MCF 10A (cell line): Measurements from ENCODE around the gene ZNF771. TPM values are rescaled to one million over a fixed set of nuclear protein-coding genes. Genes with fewer than 3 reads are reported as not detected.

Experiments used
- BruUV-seq: library from RNA; stranded (reverse); fragments of 400-500 nt; replicated peaks from 2 replicates; lab custom pipeline; 2021; lab: Mats Ljungman, UMichigan
- CTCF ChIA-PET: fragments of 300-600 bp; sonication (Branson Sonifier 250); formaldehyde crosslinking; extraction: SDS; loops from one replicate; lab custom pipeline; 2021; ENCODE audit warnings: antibody characterized with exemption, inconsistent platforms; lab: Yijun Ruan, JAX
- POLR2A ChIA-PET: fragments of 300-600, 350-650 bp; sonication (Branson Sonifier 250); formaldehyde crosslinking; extraction: SDS; loops from one replicate; lab custom pipeline; 2020; ENCODE audit warnings: antibody characterized with exemption, inconsistent platforms; lab: Yijun Ruan, JAX
- DNase-seq: peaks from one replicate; pipeline ENCODE4 v3.0.0-alpha.2; 2018; ENCODE audit not compliant: unreplicated experiment
- H3K27ac Mint-ChIP-seq: one replicate; pipeline ENCODE4 v1.8.0; 2022; ENCODE audit warnings: mild to moderate bottlenecking, low read depth, mixed read lengths; ENCODE audit not compliant: unreplicated experiment
- H3K27me3 Mint-ChIP-seq: one replicate; pipeline ENCODE4 v1.8.0; 2022; ENCODE audit warnings: mixed read lengths; ENCODE audit not compliant: insufficient read depth, unreplicated experiment
- H3K36me3 Mint-ChIP-seq: one replicate; pipeline ENCODE4 v1.8.0; 2022; ENCODE audit warnings: mild to moderate bottlenecking, moderate library complexity, mixed read lengths; ENCODE audit not compliant: insufficient read depth, unreplicated experiment
- H3K4me1 Mint-ChIP-seq: one replicate; pipeline ENCODE4 v1.8.0; 2022; ENCODE audit warnings: mixed read lengths; ENCODE audit not compliant: insufficient read depth, unreplicated experiment
- H3K4me3 Mint-ChIP-seq: one replicate; pipeline ENCODE4 v1.8.0; 2022; ENCODE audit warnings: mild to moderate bottlenecking, moderate library complexity, mixed read lengths; ENCODE audit not compliant: unreplicated experiment
- H3K9me3 Mint-ChIP-seq: one replicate; pipeline ENCODE4 v1.8.0; 2022; ENCODE audit warnings: mixed read lengths; ENCODE audit not compliant: unreplicated experiment
- CTCF ChIP-seq: fragments of 200-600 bp; IDR thresholded peaks from one replicate; pipeline ENCODE4 v1.8.0; 2022; ENCODE audit warnings: antibody characterized with exemption, mild to moderate bottlenecking; ENCODE audit not compliant: unreplicated experiment
- intact Hi-C: fragments of 100-400 bp; cut with micrococcal nuclease; formaldehyde crosslinking; loops from 2 replicates; pipeline ENCODE4 v1.14.1; 2022
- total RNA-seq: library from RNA; stranded (reverse); gene quantifications from 2 replicates; pipeline ENCODE4 v1.2.3, GENCODE V29; 2022

ZNF771 gene
- total RNA-seq, 1 experiment from 2014 or later = 8.3 TPM

- Mint-ChIP-seq H3K36me3 (peaks cover 50% of the 10 kb centered on the region), H3K4me1 (peaks cover 10% of the 10 kb centered on the region), H3K9me3 (no peaks in the 10 kb centered on the region), H3K4me3 (no peak overlapping the region), H3K27me3 (no peaks in the 10 kb centered on the region), H3K27ac (no peak overlapping the region)
- CTCF ChIA-PET = interaction anchor here (0.7 to 1.8 kb wide), 7 partner anchors 8 to 280 kb away, joined by 3 to 8 read pairs (median 4); partner anchors contain the start of genes DCTPP1 and ZNF48
- intact Hi-C loops = no loop called here
- no peak for DNase-seq
- POLR2A ChIA-PET = interaction anchor here (0.7 to 2.1 kb wide), 18 partner anchors 8 to 600 kb away, joined by 3 to 22 read pairs (median 6); partner anchors contain the start of genes DCTPP1, PRR14, TBC1D10B and ZNF48
- no peak for TF ChIP-seq CTCF
- no TSS peak for BruUV-seq
These were observed 9.5 kb downstream of the ZNF771 start for GRCh38 chr16:30416624-30417528.

GRCh38 chr16:30417529-30418349, 10.3 kb downstream of the ZNF771 start:
- no peak for TF ChIP-seq CTCF
- no peaks in the 10 kb centered on the region for H3K27me3 Mint-ChIP-seq
- H3K4me1 Mint-ChIP-seq = peaks cover 4% of the 10 kb centered on the region
- ChIA-PET POLR2A (interaction anchor here (0.7 to 2.1 kb wide), 24 partner anchors 9 to 601 kb away, joined by 3 to 22 read pairs (median 5); partner anchors contain the start of genes CD2BP2, DCTPP1, FBRS and PRR14), CTCF (interaction anchor here (0.9 to 1.8 kb wide), 6 partner anchors 9 to 211 kb away, joined by 3 to 8 read pairs (median 4); partner anchors contain the start of genes DCTPP1 and ZNF48)
- peak; percentile 74 for DNase-seq
- no TSS peak for BruUV-seq
- peaks cover 49% of the 10 kb centered on the region for H3K36me3 Mint-ChIP-seq
- no peaks in the 10 kb centered on the region for H3K9me3 Mint-ChIP-seq
- intact Hi-C loops = no loop called here
- H3K27ac Mint-ChIP-seq = no peak overlapping the region
- H3K4me3 Mint-ChIP-seq = peak overlapping the region; percentile 58

- TF ChIP-seq CTCF = no peak
- no peak overlapping the region for H3K27ac Mint-ChIP-seq
- H3K36me3 Mint-ChIP-seq = peaks cover 52% of the 10 kb centered on the region
- H3K4me1 Mint-ChIP-seq = peaks cover 4% of the 10 kb centered on the region
- intact Hi-C loops = no loop called here
- ChIA-PET CTCF (interaction anchor here (0.9 to 4.3 kb wide), 7 partner anchors 10 to 211 kb away, joined by 3 to 25 read pairs (median 4); partner anchors contain the start of genes DCTPP1 and ZNF48), POLR2A (interaction anchor here (0.6 to 2.1 kb wide), 24 partner anchors 8 to 352 kb away, joined by 3 to 22 read pairs (median 5); partner anchors contain the start of genes CD2BP2, DCTPP1, FBRS and PRR14)
- no peaks in the 10 kb centered on the region for H3K9me3 Mint-ChIP-seq
- no peaks in the 10 kb centered on the region for H3K27me3 Mint-ChIP-seq
- no peak for DNase-seq
- peak overlapping the region; percentile 25 for H3K4me3 Mint-ChIP-seq
- BruUV-seq = no TSS peak
These were observed 11.2 kb downstream of the ZNF771 start for GRCh38 chr16:30418350-30419181.
